Thyroid gland (tissue), 4 donors: Measurements from ENCODE around the gene MAD2L1BP. TPM values are rescaled to one million over a fixed set of nuclear protein-coding genes. Genes with fewer than 3 reads are reported as not detected.

Source experiments
- DNase-seq, 2 donors: peaks; one replicate each; pipeline ENCODE4 v3.0.0-alpha.2; 2019
- H3K27ac ChIP-seq, 3 donors: fragments of 200-600 bp; sonication (generic); 1 replicate in 2 of 3; 2 replicates in 1 of 3; pipeline ENCODE4 v1.5.1; 2016 to 2019; ENCODE audit warnings: mild to moderate bottlenecking in 1 of 3, moderate library complexity in 1 of 3
- H3K27me3 ChIP-seq: fragments of 200-600 bp; sonication (generic); one replicate; pipeline ENCODE4 v1.5.1; 2019
- H3K36me3 ChIP-seq, 2 donors: fragments of 200-600 bp; sonication (generic); one replicate each; pipeline ENCODE4 v1.5.1; 2016 to 2019
- H3K4me1 ChIP-seq, 2 donors: fragments of 200-600 bp; sonication (generic); one replicate each; pipeline ENCODE4 v1.5.1; 2017 to 2019
- H3K4me3 ChIP-seq, 3 donors: fragments of 200-600 bp; sonication (generic); replicated peaks in 1 of 3; 1 replicate in 2 of 3; 2 replicates in 1 of 3; pipeline ENCODE4 v1.5.1; 2016; ENCODE audit warnings: mild to moderate bottlenecking in 1 of 3
- H3K9me3 ChIP-seq: fragments of 200-600 bp; sonication (generic); one replicate; pipeline ENCODE4 v1.5.1; 2017
- CTCF ChIP-seq, 6 experiments: fragments of 200-600 bp in 3 of 6; fragments of 450-650 bp in 3 of 6; sonication (generic) in 3 of 6; IDR thresholded peaks; one replicate each; pipeline ENCODE4 v1.5.1; 2016 to 2019; ENCODE audit warnings: antibody characterized with exemption in 6 of 6, mild to moderate bottlenecking in 2 of 6, inconsistent platforms in 1 of 6, moderate library complexity in 1 of 6
- POLR2A ChIP-seq, 2 donors: fragments of 450-650 bp; IDR thresholded peaks; one replicate each; pipeline ENCODE4 v1.6.1; 2017; ENCODE audit warnings: antibody characterized with exemption in 2 of 2, mild to moderate bottlenecking in 2 of 2, moderate library complexity in 1 of 2
- WGBS, 2 donors: methylation state at CpG; one replicate each; pipeline ENCODE4 v1.1.5; 2017; 5-methylcytosine and 5-hydroxymethylcytosine counted together
- intact Hi-C: fragments of 100-400 bp; cut with DNase I; formaldehyde crosslinking; loops from one replicate; pipeline ENCODE4 v1.15.1; 2023
- total RNA-seq, 4 donors: library from RNA; depleted of rRNA; stranded (reverse); fragments of >200 nt; gene quantifications; one replicate each; pipeline ENCODE4 v1.2.3, GENCODE V29; 2016

Gene MAD2L1BP
- total RNA-seq, 4 donors from 2014 or later, result 15.9 to 54.8 (median 20.4) TPM

GRCh38 chr6:43683708-43684455 is 48.2 kb downstream of the MAD2L1BP start:
- no peaks in the 10 kb centered on the region for H3K9me3 ChIP-seq
- H3K27ac ChIP-seq, result no peak overlapping the region
- intact Hi-C loops, result no loop called here
- no peak overlapping the region for H3K4me3 ChIP-seq
- no peak for DNase-seq
- no peak for TF ChIP-seq POLR2A (IDR thresholded peaks at IDR 0.05)
- no peak for TF ChIP-seq CTCF (IDR thresholded peaks at IDR 0.05)
- peaks cover 8 to 17% of the 10 kb centered on the region in 2 donors for H3K4me1 ChIP-seq
- 80 to 86% methylated on average over 1 of the region's 1 CpG for WGBS, 2 donors
- H3K27me3 ChIP-seq, result no peaks in the 10 kb centered on the region
- H3K36me3 ChIP-seq, result peaks cover 4 to 12% of the 10 kb centered on the region in 2 donors

- TF ChIP-seq POLR2A (IDR thresholded peaks at IDR 0.05) (no peak), CTCF (IDR thresholded peaks at IDR 0.05) (no peak)
- Histone ChIP-seq H3K4me1 (peaks cover 8 to 17% of the 10 kb centered on the region in 2 donors), H3K9me3 (no peaks in the 10 kb centered on the region), H3K36me3 (no peaks in the 10 kb centered on the region), H3K27ac (peak overlapping the region in 2 of 3 donors; percentile 53 to 70), H3K27me3 (no peaks in the 10 kb centered on the region), H3K4me3 (peak overlapping the region; percentile 58 to 93 (median 77))
- intact Hi-C loops, result no loop called here
- DNase-seq, result no peak
- WGBS, 2 donors, result 5 to 8% methylated on average over 10 of the region's 10 CpGs
These were observed 51.4 kb downstream of the MAD2L1BP start for GRCh38 chr6:43687079-43687436.

GRCh38 chr6:43687437-43688347 is 52.1 kb downstream of the MAD2L1BP start, which contains the start of gene MRPS18A:
TSS of gene MRPS18A (minus strand) at chr6:43687791. CDS start at chr6:43687779, 12 bp downstream.
- Histone ChIP-seq H3K9me3 (no peaks in the 10 kb centered on the region), H3K4me1 (peaks cover 8 to 17% of the 10 kb centered on the region in 2 donors), H3K4me3 (peak within 1 kb of the TSS; percentile 58 to 93 (median 77)), H3K36me3 (no peaks in the 10 kb centered on the region), H3K27ac (peak within 1 kb of the TSS; percentile 53 to 70 (median 57)), H3K27me3 (no peaks in the 10 kb centered on the region)
- DNase-seq, result peak; percentile 83 to 88
- TF ChIP-seq POLR2A (IDR thresholded peaks at IDR 0.05) (peak in 1 of 2 donors; percentile 73), CTCF (IDR thresholded peaks at IDR 0.05) (no peak)
- intact Hi-C loops, result no loop called here
- WGBS, 2 donors, result 2 to 5% methylated on average over 9 to 24 of the region's 43 CpGs

- 72 to 76% methylated on average over 2 of the region's 2 CpGs for WGBS, 2 donors
- intact Hi-C loops, result no loop called here
- H3K9me3 ChIP-seq, result no peaks in the 10 kb centered on the region
- DNase-seq, result no peak
- H3K27me3 ChIP-seq, result no peaks in the 10 kb centered on the region
- TF ChIP-seq POLR2A (IDR thresholded peaks at IDR 0.05) (no peak), CTCF (IDR thresholded peaks at IDR 0.05) (no peak)
- H3K4me1 ChIP-seq, result peaks cover 8 to 17% of the 10 kb centered on the region in 2 donors
- no peak overlapping the region for H3K4me3 ChIP-seq
- H3K36me3 ChIP-seq, result no peaks in the 10 kb centered on the region
- no peak overlapping the region for H3K27ac ChIP-seq
These were observed 53.8 kb downstream of the MAD2L1BP start for GRCh38 chr6:43689421-43689820.

Other genes with a start within 250 kb of the MAD2L1BP start
- gene ABCC10, start 208.3 kb upstream of the MAD2L1BP start, total RNA-seq, result 10 to 100 TPM; 10.5 to 24.3 (median 19.3) TPM
- gene DLK2, start 180.3 kb upstream of the MAD2L1BP start, total RNA-seq, result 1 to 10 TPM in 2 of 4 donors, under 1 TPM in 1, not detected in 1; 0.89 to 1.3 (median 1.3) TPM
- gene TJAP1, start 158.3 kb upstream of the MAD2L1BP start, total RNA-seq, result 10 to 100 TPM; 23.2 to 42.4 (median 34.4) TPM
- gene LRRC73, start 125.5 kb upstream of the MAD2L1BP start, total RNA-seq, result 1 to 10 TPM in 3 of 4 donors, under 1 TPM in 1; 0.67 to 2.0 (median 1.6) TPM
- 100 to 1,000 TPM; 126 to 145 (median 128) TPM for gene YIPF3, start 118.9 kb upstream of the MAD2L1BP start, total RNA-seq
- gene POLR1C, start 118.8 kb upstream of the MAD2L1BP start, total RNA-seq, result 10 to 100 TPM; 27.6 to 41.9 (median 38.2) TPM
- gene XPO5, start 59.8 kb upstream of the MAD2L1BP start, total RNA-seq, result 10 to 100 TPM; 22.2 to 58.6 (median 32.9) TPM
- 10 to 100 TPM; 14.8 to 19.5 (median 15.2) TPM for gene POLH, start 59.7 kb upstream of the MAD2L1BP start, total RNA-seq
- 10 to 100 TPM; 50.2 to 65.8 (median 58.1) TPM for gene GTPBP2, start 6.6 kb upstream of the MAD2L1BP start, total RNA-seq
- gene RSPH9, start 9.2 kb downstream of the MAD2L1BP start, total RNA-seq, result under 1 TPM in 1 of 4 donors, not detected in 3; 0.13 TPM
- 10 to 100 TPM; 26.3 to 61.1 (median 45.1) TPM for gene MRPS18A, start 52.0 kb downstream of the MAD2L1BP start, total RNA-seq
- gene VEGFA, start 134.4 kb downstream of the MAD2L1BP start, total RNA-seq, result 1,000 to 10,000 TPM in 1 of 4 donors, 100 to 1,000 TPM in 3; 510 to 1,437 (median 630) TPM